Measurements from ENCODE around the gene MRPS26.

MRPS26 gene

GRCh38 chr20:3031524-3032147 lies 14.2 kb upstream of the MRPS26 start:
- no peak for TF ChIP-seq CTCF (conservative IDR thresholded peaks at IDR 0.05; ENCODE audit: low read depth, low read length)
- no peak overlapping the region for H3K4me3 ChIP-seq (ENCODE audit: low read length)
- DNase-seq (ENCODE audit: low read depth): no peak

- TF ChIP-seq CTCF (conservative IDR thresholded peaks at IDR 0.05; ENCODE audit: low read depth, low read length): no peak
Measured at GRCh38 chr20:3032624-3033023, 13.2 kb upstream of the MRPS26 start.

GRCh38 chr20:3037654-3038053 lies 8.2 kb upstream of the MRPS26 start:
- no peak for TF ChIP-seq CTCF (conservative IDR thresholded peaks at IDR 0.05; ENCODE audit: low read depth, low read length)
- H3K4me3 ChIP-seq (ENCODE audit: low read length): no peak overlapping the region
- no peak for DNase-seq (ENCODE audit: low read depth)

More at GRCh38 chr20:3032624-3033023, 13.2 kb upstream of the MRPS26 start:
- no peak for DNase-seq (ENCODE audit: low read depth)
- H3K4me3 ChIP-seq (ENCODE audit: low read length): no peak overlapping the region

GRCh38 chr20:3038454-3038853 lies 7.4 kb upstream of the MRPS26 start:
- H3K4me3 ChIP-seq (ENCODE audit: low read length): no peak overlapping the region
- no peak for TF ChIP-seq CTCF (conservative IDR thresholded peaks at IDR 0.05; ENCODE audit: low read depth, low read length)
- DNase-seq (ENCODE audit: low read depth): no peak

GRCh38 chr20:3039426-3039825 lies 6.4 kb upstream of the MRPS26 start:
- no peak for DNase-seq (ENCODE audit: low read depth)
- no peak overlapping the region for H3K4me3 ChIP-seq (ENCODE audit: low read length)
- TF ChIP-seq CTCF (conservative IDR thresholded peaks at IDR 0.05; ENCODE audit: low read depth, low read length): no peak

- no peak for DNase-seq (ENCODE audit: low read depth)
- H3K4me3 ChIP-seq (ENCODE audit: low read length): no peak overlapping the region
- TF ChIP-seq CTCF (conservative IDR thresholded peaks at IDR 0.05; ENCODE audit: low read depth, low read length): no peak
Measured at GRCh38 chr20:3040086-3040485, 5.8 kb upstream of the MRPS26 start.

- no peak overlapping the region for H3K4me3 ChIP-seq (ENCODE audit: low read length)
- TF ChIP-seq CTCF (conservative IDR thresholded peaks at IDR 0.05; ENCODE audit: low read depth, low read length): no peak
- DNase-seq (ENCODE audit: low read depth): no peak
Measured at GRCh38 chr20:3041854-3042409, 3.9 kb upstream of the MRPS26 start.
